GM19099 (cell line): ENCODE measurements around the gene SLC19A1.

ENCODE experiments used
- POLR2A ChIP-seq: IDR thresholded peaks from 3 replicates; pipeline ENCODE4 v1.6.1; 2011; ENCODE audit warnings: low read depth; ENCODE audit not compliant: insufficient read length; ENCODE audit errors: extremely low read depth

The SLC19A1 gene

DNA sequence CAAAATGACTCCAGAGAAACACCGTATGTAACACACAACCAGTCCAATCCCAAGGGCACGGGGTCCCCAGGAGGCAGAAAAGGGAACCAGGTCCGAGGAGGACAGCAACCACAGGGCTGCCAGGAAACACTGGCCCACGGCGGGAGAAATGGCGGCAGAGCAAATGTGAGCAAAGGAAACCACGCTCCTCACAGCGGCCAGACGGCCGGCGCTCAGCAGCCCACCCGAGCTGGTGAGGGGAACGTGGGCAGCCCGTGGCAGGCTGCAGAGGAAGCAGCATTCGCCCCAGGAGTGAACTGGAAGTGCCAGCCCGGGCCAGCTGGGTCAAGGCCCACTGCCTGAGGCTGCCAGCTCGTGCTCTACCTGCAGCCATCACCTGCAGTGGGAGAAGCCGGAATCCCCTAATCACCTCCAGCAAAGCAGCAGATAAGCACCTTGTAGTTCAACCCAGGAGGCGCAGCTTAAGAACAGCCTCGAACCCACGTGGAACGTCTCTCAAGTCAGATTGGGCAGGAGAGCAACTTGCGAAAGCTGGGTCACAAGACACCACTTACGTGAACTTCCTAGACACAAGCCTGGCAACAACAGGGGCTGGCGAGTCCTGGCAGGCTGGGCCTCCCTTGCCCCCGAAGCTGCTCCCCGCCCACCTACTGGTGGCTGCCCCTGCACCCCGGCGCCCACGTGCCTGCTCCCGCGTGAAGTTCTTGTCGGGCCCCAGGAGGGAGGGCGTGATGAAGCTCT, 6.7 kb downstream of the SLC19A1 start:
- TF ChIP-seq POLR2A, result no peak

DNA sequence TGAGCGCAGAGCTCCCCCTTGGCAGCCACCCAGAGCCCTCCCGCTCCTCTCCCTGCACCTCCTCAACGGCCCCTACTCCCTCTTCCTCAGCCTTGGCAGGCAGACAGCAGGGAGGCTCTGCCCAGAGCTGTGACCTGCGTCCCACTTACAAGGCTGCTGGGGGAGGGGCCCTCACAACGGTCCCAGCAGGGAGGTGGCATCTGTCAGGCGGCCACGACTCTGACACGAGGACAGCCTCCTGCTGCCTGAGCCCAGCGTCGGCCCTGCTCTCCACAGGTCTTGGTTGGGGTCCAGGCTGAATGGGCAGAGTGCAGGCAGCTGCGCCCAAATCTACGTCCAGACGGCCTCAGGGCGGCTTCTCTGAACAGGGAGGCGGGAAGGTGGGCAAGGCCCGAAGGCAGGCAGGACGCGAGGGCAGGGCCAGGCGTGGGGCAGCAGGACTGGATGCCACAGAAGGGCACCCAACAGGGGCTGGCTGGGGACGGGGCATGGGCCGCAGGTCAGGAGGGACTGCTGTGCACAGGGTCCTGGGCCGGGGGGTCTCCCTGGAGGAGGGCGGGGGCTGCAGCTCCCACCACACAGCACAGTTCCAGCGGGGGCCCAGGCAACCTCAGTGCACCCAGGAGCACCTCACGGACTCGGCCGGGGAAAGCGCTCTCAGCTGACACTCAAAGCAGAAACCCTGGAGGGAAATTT, 7.5 kb downstream of the SLC19A1 start:
- no peak for TF ChIP-seq POLR2A

DNA sequence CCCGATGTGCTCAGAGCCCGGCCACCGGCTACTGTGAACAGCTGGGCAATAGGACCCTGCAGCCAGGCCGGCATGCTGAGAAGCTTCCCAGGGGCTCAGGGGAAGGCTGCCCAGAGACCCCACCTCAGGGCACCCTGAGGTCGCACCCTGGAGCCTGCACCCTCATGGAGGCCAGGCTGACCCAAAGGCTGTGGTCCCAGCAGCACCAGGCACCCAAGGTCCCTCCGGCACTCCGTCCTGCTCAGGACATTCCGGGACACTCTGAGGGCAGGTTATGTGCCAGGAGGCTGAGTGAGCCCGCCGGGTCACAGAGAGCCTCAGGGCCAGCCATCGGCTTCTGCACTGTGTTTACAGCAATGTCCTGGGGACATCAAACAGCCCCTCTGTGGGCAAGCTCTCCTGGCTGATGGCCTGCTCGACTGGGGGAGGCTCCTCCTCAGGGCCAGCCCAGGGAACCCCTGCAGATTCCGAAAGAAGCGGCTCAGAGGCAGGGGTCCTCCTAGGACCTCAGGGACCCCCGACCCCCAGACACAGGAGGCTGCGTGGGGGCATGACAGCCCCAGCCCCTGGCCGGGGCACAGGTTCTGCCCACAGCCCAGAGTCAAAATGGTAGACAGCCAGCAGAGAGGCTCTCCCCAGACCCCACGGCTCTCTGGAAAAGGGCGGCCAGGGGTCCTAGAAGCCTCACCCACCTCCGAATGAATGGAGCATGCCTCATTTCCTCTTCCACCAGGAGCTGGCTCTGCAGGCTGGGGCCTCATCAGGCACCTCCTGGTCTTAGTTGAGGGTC, 8.2 kb downstream of the SLC19A1 start:
- TF ChIP-seq POLR2A, result no peak

DNA sequence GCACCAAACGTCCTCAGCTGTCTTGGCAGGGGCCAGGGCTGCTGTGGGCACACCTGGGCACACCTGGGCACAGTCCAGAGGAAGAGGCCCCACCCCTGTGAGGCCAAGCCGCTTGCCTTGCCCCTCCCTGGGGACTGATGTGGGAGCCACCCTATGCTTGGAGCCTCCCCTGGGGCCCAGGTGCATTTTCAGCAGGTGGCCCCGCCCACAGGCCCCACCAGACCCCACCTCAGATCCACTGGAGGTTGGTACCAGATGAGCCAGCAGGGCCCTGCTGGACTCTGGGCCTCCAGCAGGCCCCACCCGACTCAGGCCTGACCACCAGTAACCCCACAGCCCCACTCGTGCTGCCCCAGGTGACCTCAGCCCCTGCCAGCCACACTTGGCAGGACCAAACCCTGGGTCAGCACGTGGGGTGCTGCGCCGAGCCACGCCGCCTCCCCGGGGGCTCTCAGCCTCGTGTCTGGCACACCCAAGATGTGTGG, 8.8 kb downstream of the SLC19A1 start:
- TF ChIP-seq POLR2A, result no peak

DNA sequence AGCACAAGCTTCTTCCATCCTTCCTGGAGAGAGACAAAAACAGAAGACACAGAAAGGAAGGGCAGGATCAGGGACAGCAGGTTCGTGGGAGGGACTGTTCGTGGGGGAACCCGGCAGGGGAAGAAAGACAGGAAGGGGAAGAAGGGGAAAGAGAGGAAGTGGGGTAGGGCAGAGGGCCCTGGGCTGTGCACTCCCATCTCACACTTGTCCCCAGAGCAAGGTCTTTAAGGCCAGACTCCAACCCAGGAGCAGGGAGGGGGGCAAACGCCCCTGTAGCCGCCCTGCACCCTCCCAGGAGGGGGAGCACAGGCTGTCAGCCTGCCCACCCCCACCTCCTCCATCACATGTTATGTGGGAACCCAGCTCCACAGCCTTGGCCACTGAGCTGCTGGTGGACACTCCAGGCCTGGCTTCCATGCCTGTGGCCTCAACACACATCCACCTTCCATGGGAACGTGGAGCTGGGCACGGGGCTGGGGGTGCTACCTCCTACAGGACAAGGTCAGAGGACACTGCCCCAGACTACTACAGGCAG, 9.3 kb downstream of the SLC19A1 start:
- TF ChIP-seq POLR2A, result no peak

DNA sequence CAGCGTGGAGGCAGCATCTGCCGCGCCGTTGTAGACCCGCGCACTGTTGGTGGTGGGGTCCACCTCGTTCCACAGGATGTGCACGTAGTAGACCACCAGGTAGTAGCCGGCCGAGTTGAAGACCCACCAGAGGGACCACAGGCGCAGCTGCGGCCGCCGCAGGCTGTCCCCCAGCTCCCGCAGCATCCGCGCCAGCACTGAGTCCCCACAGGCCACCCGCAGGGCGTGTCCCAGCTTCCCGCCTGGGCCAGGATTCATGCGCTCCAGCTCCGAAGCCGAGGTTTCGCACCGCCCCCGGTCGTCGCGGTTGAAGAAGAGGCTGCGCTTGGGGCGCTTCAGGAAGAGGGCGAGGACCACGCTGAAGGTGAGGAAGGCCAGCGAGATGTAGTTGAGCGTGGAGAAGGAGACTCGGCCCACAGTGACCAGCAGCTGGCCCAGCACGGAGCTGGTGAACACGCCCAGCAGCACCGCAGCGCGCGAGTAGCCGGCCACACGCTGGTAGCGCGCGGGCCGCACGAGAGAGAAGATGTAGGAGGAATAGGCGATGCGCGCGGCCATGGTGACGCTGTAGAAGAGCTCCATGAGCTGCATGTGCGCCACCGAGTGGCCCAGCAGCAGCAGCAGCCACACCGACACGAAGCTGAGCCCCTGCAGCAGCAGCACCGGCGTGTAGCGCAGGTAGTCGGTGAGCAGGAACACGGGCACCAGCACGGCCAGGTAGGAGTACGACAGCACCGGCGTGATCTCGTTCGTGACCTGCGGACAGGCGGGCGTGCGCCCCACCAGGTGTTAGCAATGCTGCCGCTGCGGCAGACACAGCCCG, 10.6 kb downstream of the SLC19A1 start:
- TF ChIP-seq POLR2A, result no peak

DNA sequence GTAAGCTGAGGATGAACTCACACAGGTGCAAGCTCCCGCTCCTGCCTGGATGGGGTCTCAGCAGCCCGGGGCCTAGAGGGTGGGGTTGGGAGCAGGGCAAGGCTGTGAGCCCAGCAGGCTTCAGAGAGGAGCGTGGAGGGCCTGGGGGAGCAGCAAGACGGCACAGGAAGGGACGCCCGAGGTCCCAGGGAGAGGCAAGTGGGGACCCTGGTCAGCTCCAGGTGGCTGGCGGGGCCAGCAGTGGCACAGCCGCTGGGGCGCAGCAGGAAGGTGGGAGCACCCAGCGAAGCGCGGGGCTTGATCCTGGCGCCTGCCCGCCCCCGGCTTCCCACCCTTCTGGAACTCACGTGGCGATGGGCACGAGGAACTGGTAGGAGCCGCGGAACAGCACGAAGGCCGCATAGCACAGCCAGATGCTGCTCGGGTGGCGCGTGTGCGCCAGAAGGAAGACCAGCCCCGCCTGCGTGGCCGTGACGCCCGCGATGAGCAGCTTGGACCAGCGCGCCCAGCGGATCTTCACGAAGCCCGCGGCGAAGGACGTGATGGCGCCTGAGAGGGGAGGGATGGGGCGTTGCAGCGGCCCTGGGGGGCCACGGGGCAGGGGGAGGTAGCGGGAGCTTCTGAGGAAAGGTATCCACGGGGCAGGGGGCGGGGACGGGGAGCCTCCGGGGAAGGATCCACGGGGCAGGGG, 11.7 kb downstream of the SLC19A1 start:
- TF ChIP-seq POLR2A, result no peak

DNA sequence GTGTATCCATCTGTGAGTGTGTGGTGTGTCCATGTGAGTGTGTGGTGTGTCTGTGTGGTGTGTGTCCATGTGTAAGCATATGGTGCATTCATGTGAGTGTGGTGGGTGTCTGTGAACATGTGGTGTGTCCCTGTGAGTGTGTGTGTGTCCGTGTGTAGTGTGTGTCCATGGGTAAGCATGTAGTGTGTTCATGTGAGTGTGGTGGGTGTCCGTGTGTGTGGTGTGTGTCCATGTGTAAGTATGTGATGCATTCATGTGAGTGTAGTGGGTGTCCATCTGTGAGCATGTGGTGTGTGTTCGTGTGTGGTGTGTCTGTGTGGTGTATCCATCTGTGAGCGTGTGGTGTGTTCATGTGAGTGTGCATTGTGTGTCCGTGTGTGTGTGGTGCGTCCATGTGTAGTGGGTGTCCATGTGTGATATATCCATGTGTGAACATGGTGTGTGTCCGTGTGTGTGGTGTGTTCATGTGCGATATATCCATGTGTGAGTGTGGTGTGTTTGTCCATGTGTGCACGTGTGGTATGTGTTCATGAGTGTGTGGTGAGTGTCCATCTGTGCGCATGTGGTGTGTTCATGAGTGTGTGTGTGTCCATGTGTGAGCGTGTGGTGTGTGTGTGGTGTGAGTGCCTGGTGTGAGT, 12.3 kb downstream of the SLC19A1 start:
- TF ChIP-seq POLR2A, result no peak

DNA sequence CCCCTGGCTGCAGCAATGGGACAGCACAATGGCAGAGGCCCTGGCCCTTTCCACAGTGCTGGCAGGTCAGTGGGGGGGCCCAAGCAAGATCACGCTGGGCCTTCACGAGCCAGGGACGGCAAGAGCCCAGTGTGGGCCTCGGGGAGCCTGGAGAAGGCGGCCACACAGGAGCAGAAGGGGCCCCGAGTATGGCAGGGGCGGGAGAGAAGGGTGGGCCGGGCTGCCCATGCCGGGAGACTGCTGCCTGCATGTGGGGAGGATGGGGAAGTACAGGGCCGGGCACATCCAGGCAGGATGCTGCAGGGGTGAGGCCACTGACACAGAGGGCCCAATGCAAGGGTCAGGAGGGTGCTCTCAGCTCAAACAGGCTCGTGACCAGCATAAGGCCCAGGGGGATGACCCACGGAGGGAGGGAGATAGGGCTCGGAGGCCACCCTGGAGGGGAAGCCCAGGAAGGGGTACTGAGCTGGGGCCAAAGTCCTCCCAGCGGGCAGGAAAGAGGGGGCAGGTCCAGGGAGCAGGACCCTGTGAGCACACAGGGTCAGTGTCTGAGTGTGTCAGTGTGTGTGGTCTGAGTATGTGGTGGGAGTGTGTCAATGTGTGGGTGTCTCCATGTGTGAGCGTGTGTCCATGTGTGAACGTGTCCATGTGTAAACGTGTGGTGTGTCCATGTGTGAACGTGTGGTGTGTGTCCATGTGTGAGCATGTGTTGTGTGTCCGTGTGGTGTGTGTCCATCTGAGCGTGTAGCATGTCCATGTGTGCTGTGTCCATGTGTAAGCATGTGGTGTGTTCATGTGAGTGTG, 13.1 kb downstream of the SLC19A1 start:
- TF ChIP-seq POLR2A, result no peak

DNA sequence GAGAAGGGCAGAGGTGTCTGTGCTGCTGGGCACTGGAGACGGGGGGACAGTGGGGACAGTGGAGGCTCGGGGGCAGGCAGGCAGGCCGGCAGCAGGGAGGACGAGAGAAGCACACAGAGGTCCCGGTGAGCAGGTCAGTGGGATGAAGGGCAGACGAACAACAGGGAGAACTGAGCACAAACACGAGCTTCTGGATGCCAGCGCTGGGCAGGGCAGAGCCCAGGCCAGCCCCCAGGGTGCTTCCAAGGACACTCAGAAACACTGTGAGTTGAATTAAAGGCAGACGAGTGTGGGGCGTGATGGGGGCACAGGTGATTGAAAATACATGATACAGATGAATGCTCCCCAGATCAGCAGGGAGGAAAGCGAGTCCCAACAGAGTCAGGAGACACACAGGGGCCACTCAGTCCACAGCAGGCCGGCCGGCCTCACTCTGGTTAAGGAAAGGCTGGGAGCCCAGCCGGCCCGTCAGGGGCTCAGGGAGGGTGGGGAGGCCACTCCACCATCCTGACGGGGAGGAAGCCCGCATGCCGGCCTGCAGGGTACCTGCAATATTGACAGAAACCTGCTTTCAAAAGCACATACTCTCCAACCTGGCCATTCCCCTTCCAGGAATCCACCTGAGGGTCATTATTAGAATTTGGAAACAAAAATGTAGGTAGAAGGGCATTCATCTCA, 14.1 kb downstream of the SLC19A1 start:
- no peak for TF ChIP-seq POLR2A

DNA sequence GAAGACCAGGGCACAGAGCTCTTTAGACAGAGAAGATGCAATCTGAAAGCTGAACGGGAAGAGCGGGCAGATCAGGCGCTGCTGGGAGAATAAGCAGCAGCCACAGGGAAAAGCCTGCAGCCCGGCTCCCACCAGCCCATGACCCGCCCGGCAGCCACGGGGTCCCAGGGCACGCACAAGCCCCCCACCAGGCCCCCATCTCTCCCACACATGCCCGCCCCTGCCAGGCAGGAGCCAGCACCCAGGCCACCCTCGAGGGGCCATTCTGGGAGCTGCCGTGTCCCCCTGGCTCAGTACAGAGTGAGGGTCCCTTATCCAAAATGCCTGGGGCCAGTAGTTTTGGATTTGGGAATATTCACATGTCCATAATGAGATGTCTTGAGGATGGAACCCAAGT, 16.3 kb downstream of the SLC19A1 start:
- TF ChIP-seq POLR2A, result no peak
